Naive B cell (primary cell): ENCODE data around the gene IL10RA. TPM values are rescaled to one million over a fixed set of nuclear protein-coding genes. Genes with fewer than 3 reads are reported as not detected.
"Not testable (repeated sequence)": the region's sequence is repeated elsewhere in the genome, so short reads cannot be mapped to it uniquely, and the experiment has no call there.

ENCODE experiments used
- ATAC-seq, 2 donors: fragments of 150-1000 bp; cut with Tn5 transposase; 2 replicates each; pipeline ENCODE4 v1.10.0; 2021; ENCODE audit warnings: low read depth in 2 of 2, mild to moderate bottlenecking in 2 of 2, moderate library complexity in 2 of 2
- DNase-seq: peaks from one replicate; pipeline ENCODE4 v3.0.0; 2022
- H3K27ac Mint-ChIP-seq, 6 donors: one replicate each; pipeline ENCODE4 v1.8.0; 2020 to 2022; ENCODE audit warnings: mild to moderate bottlenecking in 6 of 6, mixed read lengths in 6 of 6, moderate library complexity in 5 of 6, inconsistent platforms in 2 of 6
- H3K27me3 Mint-ChIP-seq, 3 donors: one replicate each; pipeline ENCODE4 v1.8.0; 2021 to 2022; ENCODE audit warnings: mixed read lengths in 3 of 3, mild to moderate bottlenecking in 1 of 3
- H3K36me3 Mint-ChIP-seq, 2 donors: one replicate each; pipeline ENCODE4 v1.8.0; 2020 to 2022; ENCODE audit warnings: mixed read lengths in 2 of 2, inconsistent platforms in 1 of 2, mild to moderate bottlenecking in 1 of 2
- H3K4me1 Mint-ChIP-seq, 3 donors: one replicate each; pipeline ENCODE4 v1.8.0; 2020 to 2022; ENCODE audit warnings: mixed read lengths in 3 of 3, inconsistent platforms in 1 of 3, mild to moderate bottlenecking in 1 of 3, moderate library complexity in 1 of 3
- H3K4me3 Mint-ChIP-seq, 8 donors: one replicate each; pipeline ENCODE4 v1.8.0; 2020 to 2022; ENCODE audit warnings: mild to moderate bottlenecking in 8 of 8, mixed read lengths in 8 of 8, moderate library complexity in 8 of 8, inconsistent platforms in 2 of 8
- H3K9me3 Mint-ChIP-seq, 7 donors: one replicate each; pipeline ENCODE4 v1.8.0; 2020 to 2022; ENCODE audit warnings: mixed read lengths in 7 of 7, mild to moderate bottlenecking in 5 of 7, inconsistent platforms in 2 of 7, moderate library complexity in 1 of 7
- polyA plus RNA-seq, 6 donors: library from polyadenylated mRNA; unstranded; fragments of 300-500 nt; fragmentation: Illumina TruSeq; gene quantifications; one replicate each; pipeline ENCODE4 v1.2.3, GENCODE V29; 2021; ENCODE audit warnings: low read depth in 6 of 6

The IL10RA gene
- 10 to 100 TPM; 49.8 to 63.1 (median 56.2) TPM for polyA plus RNA-seq

- Mint-ChIP-seq H3K4me1 (peaks cover 59 to 89% (median 73%) of the 10 kb centered on the region in 3 donors), H3K27ac (peak within 1 kb of the TSS; percentile 87 to 98 (median 98)), H3K4me3 (peak within 1 kb of the TSS; percentile 80 to 98 (median 94)), H3K36me3 (peaks cover 13 to 18% of the 10 kb centered on the region in 2 donors), H3K9me3 (no peaks in the 10 kb centered on the region), H3K27me3 (no peaks in the 10 kb centered on the region)
- ATAC-seq (peak; percentile 92 to 93), DNase-seq (peak; percentile 88)
These were observed at the start of gene IL10RA for GRCh38 chr11:117985953-117986887. Gene IL10RA (plus strand): TSS chr11:117986394. CDS start chr11:117986468, 74 bp downstream.

- Mint-ChIP-seq H3K4me3 (no peak overlapping the region), H3K27ac (no peak overlapping the region), H3K27me3 (peaks cover under 1 to 15% (median 13%) of the 10 kb centered on the region in 3 donors), H3K36me3 (peaks cover 0 to 6% of the 10 kb centered on the region in 2 donors), H3K9me3 (no peaks in the 10 kb centered on the region), H3K4me1 (peaks cover 0 to 7% (median 4%) of the 10 kb centered on the region in 3 donors)
- ATAC-seq (no peak), DNase-seq (no peak)
These were observed 49.2 kb upstream of the IL10RA start for GRCh38 chr11:117936973-117937372.

DNA sequence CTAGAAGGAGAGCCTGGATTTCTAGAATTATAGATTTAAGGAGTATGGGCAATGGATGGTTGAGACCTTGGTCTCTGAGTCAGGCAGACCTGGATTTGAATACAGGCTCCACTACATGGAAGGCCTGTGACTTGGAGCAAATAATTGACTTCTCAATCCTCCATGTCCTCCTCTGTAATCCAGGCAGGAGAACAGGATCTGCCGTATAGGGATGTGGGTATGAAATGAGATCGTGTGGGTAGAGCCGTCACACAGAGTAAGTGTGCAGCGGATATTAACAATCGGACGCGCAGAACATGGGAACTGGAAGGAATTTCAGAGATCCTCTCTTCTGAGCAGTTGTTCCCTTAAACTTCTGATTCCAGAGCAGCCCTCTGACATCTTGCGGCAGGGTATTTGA is 45.5 kb upstream of the IL10RA start:
- Mint-ChIP-seq H3K4me3 (no peak overlapping the region), H3K9me3 (no peaks in the 10 kb centered on the region), H3K27ac (no peak overlapping the region), H3K36me3 (peaks cover 0 to 6% of the 10 kb centered on the region in 2 donors), H3K27me3 (peaks cover 12 to 31% (median 19%) of the 10 kb centered on the region in 3 donors), H3K4me1 (peaks cover 0 to 4% (median 0%) of the 10 kb centered on the region in 3 donors)
- ATAC-seq, result no peak
- DNase-seq, result no peak

DNA sequence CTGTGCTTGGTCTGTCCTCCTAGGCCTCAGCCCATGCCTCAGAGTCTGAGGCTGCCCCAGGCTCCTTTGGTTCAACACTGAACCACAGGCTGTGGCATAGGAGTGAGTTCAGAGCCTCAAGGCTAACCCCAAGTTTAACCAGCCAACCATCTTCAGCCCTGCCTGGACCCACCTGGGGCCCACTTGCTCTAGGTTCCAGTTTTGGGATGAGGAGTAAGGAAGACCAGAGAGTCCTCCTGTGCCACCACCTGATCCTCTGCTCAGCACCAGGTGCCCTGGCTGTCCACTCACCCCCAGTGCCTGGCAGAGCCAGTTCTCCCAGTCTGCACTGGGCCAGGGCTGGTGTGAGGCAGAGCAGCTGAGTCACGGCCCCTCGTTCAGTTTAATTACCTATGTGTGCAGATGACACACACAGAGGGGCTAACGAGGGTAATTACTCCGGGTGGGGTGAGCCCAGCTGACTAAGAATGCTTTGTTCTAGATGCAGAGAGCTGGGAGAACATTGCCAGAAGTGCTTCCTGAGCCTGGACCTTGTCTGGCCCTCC is 45.0 kb upstream of the IL10RA start:
- Mint-ChIP-seq H3K27ac (no peak overlapping the region), H3K27me3 (peaks cover 12 to 31% (median 19%) of the 10 kb centered on the region in 3 donors)

GRCh38 chr11:117941976-117942654 is 44.1 kb upstream of the IL10RA start:
- Mint-ChIP-seq H3K4me1 (peaks cover 5 to 10% (median 5%) of the 10 kb centered on the region in 3 donors), H3K4me3 (no peak overlapping the region), H3K27ac (no peak overlapping the region), H3K9me3 (no peaks in the 10 kb centered on the region), H3K36me3 (peaks cover 0 to 6% of the 10 kb centered on the region in 2 donors), H3K27me3 (peaks cover 12 to 31% (median 19%) of the 10 kb centered on the region in 3 donors)
- ATAC-seq (no peak), DNase-seq (no peak)

More for the DNA sequence above, 45.0 kb upstream of the IL10RA start:
- peaks cover 0 to 4% (median 0%) of the 10 kb centered on the region in 3 donors for H3K4me1 Mint-ChIP-seq
- no peaks in the 10 kb centered on the region for H3K9me3 Mint-ChIP-seq
- no peak overlapping the region for H3K4me3 Mint-ChIP-seq
- DNase-seq (no peak), ATAC-seq (no peak)
- peaks cover 0 to 6% of the 10 kb centered on the region in 2 donors for H3K36me3 Mint-ChIP-seq

DNA sequence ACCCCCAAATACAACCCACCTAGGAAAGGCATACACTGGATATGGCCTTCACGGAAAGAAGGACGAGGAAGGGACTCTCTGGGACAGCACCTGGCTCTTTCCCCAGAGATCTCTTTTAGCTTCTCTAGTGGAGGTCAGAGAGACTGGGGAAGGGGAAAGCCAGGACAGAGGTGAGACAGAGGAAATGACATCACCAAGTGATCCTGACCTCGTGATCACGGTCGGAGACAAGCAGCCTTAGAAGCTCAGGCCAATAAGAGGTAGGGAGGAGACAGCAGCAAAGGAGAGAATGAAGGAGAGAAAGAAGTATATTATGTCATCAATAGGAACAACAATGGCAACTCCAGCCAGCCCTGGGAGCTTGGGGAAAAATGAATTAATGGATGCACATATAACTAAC is 41.6 kb upstream of the IL10RA start:
- H3K27ac Mint-ChIP-seq, result peak overlapping the region in 2 of 6 donors; percentile 10 to 56
- H3K4me1 Mint-ChIP-seq, result peaks cover 14 to 22% (median 21%) of the 10 kb centered on the region in 3 donors
- H3K27me3 Mint-ChIP-seq, result peaks cover 12 to 22% (median 19%) of the 10 kb centered on the region in 3 donors
- ATAC-seq (no peak), DNase-seq (no peak)
- H3K4me3 Mint-ChIP-seq, result no peak overlapping the region
- H3K9me3 Mint-ChIP-seq, result no peaks in the 10 kb centered on the region
- H3K36me3 Mint-ChIP-seq, result no peaks in the 10 kb centered on the region

GRCh38 chr11:117945047-117945810 is 41.0 kb upstream of the IL10RA start:
- H3K4me3 Mint-ChIP-seq, result no peak overlapping the region
- no peak for ATAC-seq
- no peaks in the 10 kb centered on the region for H3K36me3 Mint-ChIP-seq
- H3K9me3 Mint-ChIP-seq, result no peaks in the 10 kb centered on the region
- DNase-seq, result no peak
- peaks cover 16 to 29% (median 27%) of the 10 kb centered on the region in 3 donors for H3K4me1 Mint-ChIP-seq
- no peak overlapping the region for H3K27ac Mint-ChIP-seq
- H3K27me3 Mint-ChIP-seq, result peaks cover 12 to 22% (median 16%) of the 10 kb centered on the region in 3 donors

DNA sequence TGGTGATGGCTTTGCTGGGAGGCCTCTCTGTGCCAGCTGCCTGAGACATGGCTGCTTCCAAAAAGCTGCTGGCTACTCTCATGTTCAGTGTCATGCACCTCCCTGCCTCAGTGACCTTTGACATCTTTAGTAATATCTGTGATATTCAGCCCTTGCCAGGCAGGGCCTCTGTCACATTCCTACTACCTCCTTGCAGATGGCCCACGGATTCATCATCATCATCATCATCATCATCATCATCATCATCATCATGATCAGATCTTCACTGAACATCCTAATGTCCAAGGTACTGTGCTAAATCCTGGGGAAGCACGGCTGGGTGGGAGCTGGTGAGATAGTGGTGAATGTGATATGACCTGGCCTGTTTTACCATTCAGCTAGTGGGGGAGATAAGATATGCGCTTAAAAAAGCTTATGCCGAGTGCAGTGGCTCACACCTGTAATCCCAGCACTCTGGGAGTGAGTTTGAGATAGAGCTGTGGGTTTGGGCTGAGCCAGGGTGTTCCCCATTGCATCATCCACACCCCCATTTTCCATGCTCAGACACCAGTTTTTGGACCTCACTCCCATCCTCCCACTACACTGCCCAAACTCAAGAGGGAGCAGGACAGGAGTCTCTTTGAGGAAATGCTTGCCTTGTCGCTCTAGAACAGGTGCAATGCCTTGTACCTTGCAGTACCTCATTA is 39.9 kb upstream of the IL10RA start:
- Mint-ChIP-seq H3K4me3 (no peak overlapping the region), H3K9me3 (no peaks in the 10 kb centered on the region), H3K36me3 (no peaks in the 10 kb centered on the region), H3K27ac (peak overlapping the region in 1 of 6 donors; percentile 5), H3K27me3 (peaks cover 11 to 22% (median 12%) of the 10 kb centered on the region in 3 donors), H3K4me1 (peaks cover 27 to 40% (median 38%) of the 10 kb centered on the region in 3 donors)
- no peak for ATAC-seq
- no peak for DNase-seq

- H3K27me3 Mint-ChIP-seq, result peaks cover 10 to 22% (median 11%) of the 10 kb centered on the region in 3 donors
- DNase-seq (peak; percentile 68), ATAC-seq (peak; percentile 18 to 41)
- H3K9me3 Mint-ChIP-seq, result no peaks in the 10 kb centered on the region
- H3K4me1 Mint-ChIP-seq, result peaks cover 34 to 46% (median 44%) of the 10 kb centered on the region in 3 donors
- H3K4me3 Mint-ChIP-seq, result no peak overlapping the region
- no peaks in the 10 kb centered on the region for H3K36me3 Mint-ChIP-seq
- H3K27ac Mint-ChIP-seq, result peak overlapping the region in 3 of 6 donors; percentile 68 to 90 (median 88)
These were observed 39.2 kb upstream of the IL10RA start for GRCh38 chr11:117946842-117947526.

DNA sequence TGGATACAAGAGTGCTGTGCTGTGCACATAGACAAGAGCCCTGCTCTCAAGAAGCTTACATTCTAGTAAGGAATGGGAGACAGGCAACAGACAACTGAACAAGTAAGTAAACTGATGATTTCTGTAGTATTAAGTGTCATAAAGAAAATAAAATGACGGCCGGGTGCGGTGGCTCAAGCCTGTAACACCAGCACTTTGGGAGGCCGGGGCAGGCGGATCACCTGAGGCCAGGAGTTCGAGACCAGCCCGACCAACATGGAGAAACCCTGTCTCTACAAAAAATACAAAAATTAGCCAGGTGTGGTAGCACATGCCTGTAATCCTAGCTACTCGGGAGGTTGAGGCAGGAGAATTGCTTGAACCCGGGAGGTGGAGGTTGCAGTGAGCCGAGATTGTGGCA is 38.4 kb upstream of the IL10RA start:
- Mint-ChIP-seq H3K4me3 (peak overlapping the region in 1 of 8 donors; percentile 63), H3K27ac (peak overlapping the region in 3 of 6 donors; percentile 47 to 89 (median 68)), H3K27me3 (peaks cover 3 to 14% (median 3%) of the 10 kb centered on the region in 3 donors), H3K4me1 (peaks cover 34 to 54% (median 49%) of the 10 kb centered on the region in 3 donors)
- not testable (repeated sequence) for H3K9me3 Mint-ChIP-seq, ATAC-seq, DNase-seq, H3K36me3 Mint-ChIP-seq

- peak overlapping the region in 1 of 8 donors; percentile 25 for H3K4me3 Mint-ChIP-seq
- peak overlapping the region in 1 of 6 donors; percentile 66 for H3K27ac Mint-ChIP-seq
- not testable (repeated sequence) for DNase-seq, H3K27me3 Mint-ChIP-seq, ATAC-seq, H3K36me3 Mint-ChIP-seq, H3K9me3 Mint-ChIP-seq
- H3K4me1 Mint-ChIP-seq, result peaks cover 40 to 61% (median 56%) of the 10 kb centered on the region in 3 donors
These were observed 37.7 kb upstream of the IL10RA start for GRCh38 chr11:117948466-117948865.
